SK-N-SH treated with all-trans-retinoic acid at 6 μM for 48 hours (cell line): ENCODE data around the gene HS1BP3.

Source experiments
- ATAC-seq: fragments of 200-7000 bp; cut with Tn5 transposase; 3 replicates; pipeline ENCODE4 v1.9.1; 2020; ENCODE audit warnings: mild to moderate bottlenecking, moderate library complexity
- ARNTL ChIP-seq: fragments of 450-650 bp; formaldehyde crosslinking; IDR thresholded peaks from 2 replicates; pipeline ENCODE4 v1.5.0; 2020; ENCODE audit warnings: low read depth, mild to moderate bottlenecking, moderate library complexity, borderline replicate concordance
- BACH2 ChIP-seq: fragments of 250-450 bp; sonication (Bioruptor Pico); IDR thresholded peaks from 2 replicates; pipeline ENCODE4 v1.9.0; 2021; ENCODE audit warnings: mild to moderate bottlenecking, borderline replicate concordance
- CREB5 ChIP-seq: fragments of 250-450 bp; sonication (Bioruptor Pico); IDR thresholded peaks from 2 replicates; pipeline ENCODE4 v1.5.1; 2020; ENCODE audit warnings: low read depth, mild to moderate bottlenecking, moderate library complexity
- CSDC2 ChIP-seq: fragments of 250-450 bp; sonication (Bioruptor Pico); IDR thresholded peaks from 2 replicates; pipeline ENCODE4 v1.5.0; 2020; ENCODE audit warnings: mild to moderate bottlenecking, moderate library complexity
- CSRNP3 ChIP-seq: fragments of 250-450 bp; sonication (Bioruptor Pico); IDR thresholded peaks from 2 replicates; pipeline ENCODE4 v1.5.1; 2021; ENCODE audit warnings: mild to moderate bottlenecking, moderate library complexity
- ESRRG ChIP-seq: fragments of 250-450 bp; sonication (Bioruptor Pico); IDR thresholded peaks from 2 replicates; pipeline ENCODE4 v1.6.1; 2021; ENCODE audit warnings: mild to moderate bottlenecking
- GLIS3 ChIP-seq: fragments of 250-450 bp; sonication (Bioruptor Pico); IDR thresholded peaks from 2 replicates; pipeline ENCODE4 v1.5.0; 2020; ENCODE audit warnings: mild to moderate bottlenecking, moderate library complexity
- ISL1 ChIP-seq: fragments of 250-450 bp; sonication (Bioruptor Pico); IDR thresholded peaks from 2 replicates; pipeline ENCODE4 v2.1.2; 2022; ENCODE audit warnings: mild to moderate bottlenecking, moderate library complexity
- OSR1 ChIP-seq: fragments of 250-450 bp; sonication (Bioruptor Pico); IDR thresholded peaks from 2 replicates; pipeline ENCODE4 v1.8.0; 2022; ENCODE audit warnings: moderate library complexity, mild to moderate bottlenecking, inconsistent platforms
- PATZ1 ChIP-seq: fragments of 250-450 bp; sonication (Bioruptor Pico); IDR thresholded peaks from 2 replicates; pipeline ENCODE4 v1.8.0; 2020; ENCODE audit warnings: mild to moderate bottlenecking, moderate library complexity, borderline replicate concordance
- POU6F1 ChIP-seq: fragments of 250-450 bp; sonication (Bioruptor Pico); IDR thresholded peaks from 2 replicates; pipeline ENCODE4 v1.8.0; 2021; ENCODE audit warnings: low read depth, mild to moderate bottlenecking, moderate library complexity, borderline replicate concordance
- PPARA ChIP-seq: fragments of 250-450 bp; sonication (Bioruptor Pico); IDR thresholded peaks from 2 replicates; pipeline ENCODE4 v1.5.0; 2020; ENCODE audit warnings: mild to moderate bottlenecking, borderline replicate concordance
- RARB ChIP-seq: fragments of 250-450 bp; sonication (Bioruptor Pico); IDR thresholded peaks from 2 replicates; pipeline ENCODE4 v1.8.0; 2021; ENCODE audit warnings: mild to moderate bottlenecking, moderate library complexity
- TCF4 ChIP-seq: fragments of 250-450 bp; sonication (Bioruptor Pico); IDR thresholded peaks from 2 replicates; pipeline ENCODE4 v1.8.0; 2021; ENCODE audit warnings: mild to moderate bottlenecking, moderate library complexity, borderline replicate concordance
- TOX ChIP-seq: fragments of 250-450 bp; sonication (Bioruptor Pico); IDR thresholded peaks from 2 replicates; pipeline ENCODE4 v1.8.0; 2021; ENCODE audit warnings: mild to moderate bottlenecking, moderate library complexity, borderline replicate concordance
- TSHZ2 ChIP-seq: fragments of 250-450 bp; sonication (Bioruptor Pico); IDR thresholded peaks from 2 replicates; pipeline ENCODE4 v1.5.0; 2020; ENCODE audit warnings: mild to moderate bottlenecking, moderate library complexity
- ZC3H10 ChIP-seq: fragments of 250-450 bp; sonication (Bioruptor Pico); IDR thresholded peaks from 2 replicates; pipeline ENCODE4 v1.5.1; 2021; ENCODE audit warnings: mild to moderate bottlenecking, moderate library complexity
- ZFP3 ChIP-seq: fragments of 250-450 bp; sonication (Bioruptor Pico); IDR thresholded peaks from 2 replicates; pipeline ENCODE4 v1.5.0; 2020; ENCODE audit warnings: mild to moderate bottlenecking, moderate library complexity
- ZFP30 ChIP-seq: fragments of 450-650 bp; formaldehyde crosslinking; IDR thresholded peaks from 2 replicates; pipeline ENCODE4 v1.5.0; 2022; ENCODE audit warnings: mild to moderate bottlenecking, moderate library complexity
- ZNF565 ChIP-seq: fragments of 450-650 bp; formaldehyde crosslinking; conservative IDR thresholded peaks from 2 replicates; pipeline ENCODE4 v1.5.0; 2020; ENCODE audit warnings: low read depth, mild to moderate bottlenecking, moderate library complexity
- ZNF70 ChIP-seq: fragments of 450-650 bp; formaldehyde crosslinking; IDR thresholded peaks from 2 replicates; pipeline ENCODE4 v1.5.0; 2020; ENCODE audit warnings: mild to moderate bottlenecking, moderate library complexity
- ZNF8 ChIP-seq: fragments of 450-650 bp; formaldehyde crosslinking; IDR thresholded peaks from 2 replicates; pipeline ENCODE4 v1.5.0; 2020; ENCODE audit warnings: mild to moderate bottlenecking, moderate library complexity

HS1BP3 gene

GRCh38 chr2:20626698-20627513 is 24.0 kb downstream of the HS1BP3 start (continued):
- TF ChIP-seq PATZ1 (CRISPR knock-in tag) (no peak), CSDC2 (no peak), ZNF565 (CRISPR knock-in tag) (no peak), RARB (no peak), BACH2 (no peak), POU6F1 (CRISPR knock-in tag) (no peak)

GRCh38 chr2:20626392-20626697 is 24.6 kb downstream of the HS1BP3 start:
- ATAC-seq: no peak
- TF ChIP-seq ZNF8 (CRISPR knock-in tag): no peak
- TF ChIP-seq RARB: no peak
- no peak for TF ChIP-seq TOX (CRISPR knock-in tag)
- no peak for TF ChIP-seq TCF4
- no peak for TF ChIP-seq PATZ1 (CRISPR knock-in tag)
- TF ChIP-seq BACH2: no peak
- no peak for TF ChIP-seq OSR1
- no peak for TF ChIP-seq TSHZ2 (CRISPR knock-in tag)
- TF ChIP-seq ZFP3 (CRISPR knock-in tag): no peak
- TF ChIP-seq CREB5 (CRISPR knock-in tag): no peak
- no peak for TF ChIP-seq ISL1 (CRISPR knock-in tag)
- TF ChIP-seq ARNTL (CRISPR knock-in tag): no peak
- no peak for TF ChIP-seq PPARA (CRISPR knock-in tag)
- no peak for TF ChIP-seq ZC3H10 (CRISPR knock-in tag)
- TF ChIP-seq CSRNP3 (CRISPR knock-in tag): no peak
- TF ChIP-seq ESRRG (CRISPR knock-in tag): no peak
- TF ChIP-seq ZNF70: no peak
- TF ChIP-seq CSDC2: no peak
- no peak for TF ChIP-seq GLIS3
- TF ChIP-seq ZFP30 (CRISPR knock-in tag): no peak
